Activated CD8-positive, alpha-beta memory T cell treated with anti-CD3 and anti-CD28 coated beads, Interleukin-2, amount 50 U/mL, for 1 hour (primary cell): Measurements from ENCODE around the gene DDX49.
"Not testable (repeated sequence)": the region's sequence is repeated elsewhere in the genome, so short reads cannot be mapped to it uniquely, and the experiment has no call there.

Experiments
- DNase-seq: peaks from one replicate; pipeline ENCODE4 v3.0.0-alpha.2; 2020; ENCODE audit errors: extremely low read depth

The DDX49 gene

GRCh38 chr19:18942692-18943091 lies 23.2 kb downstream of the DDX49 start:
- no peak for DNase-seq

GRCh38 chr19:18943465-18943864 lies 23.9 kb downstream of the DDX49 start:
- DNase-seq = no peak

- DNase-seq = no peak
These were observed 25.8 kb downstream of the DDX49 start for GRCh38 chr19:18945297-18945696.

- DNase-seq = no peak
These were observed 26.8 kb downstream of the DDX49 start for GRCh38 chr19:18946335-18946734.

GRCh38 chr19:18946918-18947317 lies 27.4 kb downstream of the DDX49 start:
- no peak for DNase-seq

GRCh38 chr19:18948075-18948975 lies 28.8 kb downstream of the DDX49 start:
- DNase-seq = no peak

DNA sequence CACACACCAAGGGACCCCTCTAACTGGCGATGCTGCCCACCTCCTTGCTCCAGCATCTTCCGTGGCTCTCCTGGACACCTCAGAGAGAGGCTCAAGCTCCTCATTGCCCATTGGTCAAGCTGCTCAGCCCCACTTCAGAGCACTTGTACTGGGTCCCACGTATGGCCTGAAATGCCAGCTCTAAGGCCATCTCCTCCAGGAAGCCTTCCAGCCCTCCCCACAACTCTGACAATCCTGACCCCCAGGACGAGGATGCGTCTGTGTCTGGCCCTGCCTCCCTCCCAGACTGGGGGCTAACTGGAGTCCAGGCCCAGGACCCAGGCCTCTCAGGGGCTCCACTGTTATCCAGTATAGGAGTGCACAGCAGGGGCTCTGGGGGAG lies 29.5 kb downstream of the DDX49 start:
- no peak for DNase-seq

DNA sequence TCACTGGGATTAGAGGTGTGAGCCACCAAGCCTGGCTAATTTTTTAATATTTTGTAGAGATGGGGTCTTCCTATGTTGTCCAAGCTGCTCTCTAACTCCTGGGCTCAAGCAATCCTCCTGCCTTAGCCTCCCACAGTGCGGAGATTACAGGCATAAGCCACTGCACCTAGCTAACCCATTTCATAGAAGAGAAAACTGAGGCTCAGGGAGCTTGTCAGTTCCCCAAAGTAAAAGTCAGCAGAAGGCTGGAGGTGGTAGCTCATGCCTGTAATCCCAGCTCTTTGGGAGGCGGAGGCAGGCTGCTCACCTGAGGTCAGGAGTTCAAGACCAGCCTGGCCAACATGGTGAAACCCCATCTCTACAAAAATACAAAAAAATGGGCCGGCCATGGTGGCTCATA lies 30.3 kb downstream of the DDX49 start:
- DNase-seq = no peak

GRCh38 chr19:18951721-18952281 lies 32.3 kb downstream of the DDX49 start:
- no peak for DNase-seq

DNA sequence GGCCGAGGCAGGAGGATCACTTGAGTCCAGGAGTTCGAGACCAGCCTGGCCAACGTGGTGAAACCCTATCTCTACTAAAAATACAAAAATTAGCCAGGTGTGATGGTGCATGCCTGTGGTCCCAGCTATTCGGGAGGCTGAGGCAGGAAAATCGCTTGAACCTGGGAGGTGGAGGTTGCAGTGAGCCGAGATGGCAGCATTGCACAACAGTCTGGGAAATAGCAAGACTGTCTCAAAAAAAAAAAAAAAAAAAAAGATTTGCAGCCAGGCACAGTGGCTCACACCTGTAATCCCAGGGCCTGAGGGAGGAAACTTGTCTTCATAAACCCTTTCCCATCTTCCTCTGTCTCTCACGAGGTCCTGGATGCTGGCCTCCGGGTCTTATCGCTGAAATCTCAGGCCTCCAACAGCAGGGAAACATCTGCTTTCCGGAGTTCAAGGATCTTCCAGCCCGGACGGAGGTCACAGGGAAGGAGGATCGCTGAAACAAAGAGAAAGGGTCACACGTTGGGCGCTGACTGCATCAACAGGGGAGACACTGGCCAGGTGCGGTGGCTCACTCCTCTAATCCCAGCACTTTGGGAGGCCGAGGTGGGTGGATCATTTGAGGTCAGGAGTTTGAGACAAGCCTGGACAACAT lies 33.0 kb downstream of the DDX49 start:
- DNase-seq = not testable (repeated sequence)

DNA sequence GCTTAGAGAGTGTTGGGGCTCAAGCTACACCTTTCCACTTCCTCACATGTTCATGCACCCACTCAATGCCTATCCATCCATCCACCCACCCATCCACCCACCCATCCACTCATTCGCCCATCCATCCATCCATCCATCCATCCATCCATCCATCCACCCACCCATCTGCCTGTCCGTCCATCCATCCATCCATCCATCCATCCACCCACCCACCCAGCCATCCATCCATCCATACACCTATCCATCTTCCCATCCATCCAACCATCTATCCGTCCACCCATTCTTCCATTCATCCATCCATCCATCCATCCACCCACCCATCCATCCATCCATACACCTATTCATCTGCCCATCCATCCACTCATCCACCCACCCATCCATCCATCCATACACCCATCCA lies 34.6 kb downstream of the DDX49 start:
- no peak for DNase-seq

- no peak for DNase-seq
These were observed 35.5 kb downstream of the DDX49 start for GRCh38 chr19:18955042-18955441.

DNA sequence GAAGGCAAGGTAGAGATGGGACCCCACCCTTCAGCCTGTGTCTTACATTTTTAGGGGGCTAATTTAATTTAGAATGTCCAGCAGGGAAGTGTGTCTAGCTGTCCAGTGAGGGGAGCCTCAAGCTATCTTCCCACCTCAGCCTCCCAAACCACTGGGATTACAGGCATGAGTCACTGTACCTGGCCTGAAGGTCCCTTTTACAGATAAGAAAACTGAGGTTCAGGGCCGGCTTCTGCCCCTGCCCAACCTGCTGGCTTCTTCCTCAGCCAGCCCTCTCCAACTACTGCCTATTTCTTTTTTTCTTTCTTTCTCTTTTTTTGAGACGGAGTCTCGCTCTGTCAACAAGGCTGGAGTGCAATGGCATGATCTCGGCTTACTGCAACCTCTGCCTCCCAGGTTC lies 40.9 kb downstream of the DDX49 start:
- no peak for DNase-seq

DNA sequence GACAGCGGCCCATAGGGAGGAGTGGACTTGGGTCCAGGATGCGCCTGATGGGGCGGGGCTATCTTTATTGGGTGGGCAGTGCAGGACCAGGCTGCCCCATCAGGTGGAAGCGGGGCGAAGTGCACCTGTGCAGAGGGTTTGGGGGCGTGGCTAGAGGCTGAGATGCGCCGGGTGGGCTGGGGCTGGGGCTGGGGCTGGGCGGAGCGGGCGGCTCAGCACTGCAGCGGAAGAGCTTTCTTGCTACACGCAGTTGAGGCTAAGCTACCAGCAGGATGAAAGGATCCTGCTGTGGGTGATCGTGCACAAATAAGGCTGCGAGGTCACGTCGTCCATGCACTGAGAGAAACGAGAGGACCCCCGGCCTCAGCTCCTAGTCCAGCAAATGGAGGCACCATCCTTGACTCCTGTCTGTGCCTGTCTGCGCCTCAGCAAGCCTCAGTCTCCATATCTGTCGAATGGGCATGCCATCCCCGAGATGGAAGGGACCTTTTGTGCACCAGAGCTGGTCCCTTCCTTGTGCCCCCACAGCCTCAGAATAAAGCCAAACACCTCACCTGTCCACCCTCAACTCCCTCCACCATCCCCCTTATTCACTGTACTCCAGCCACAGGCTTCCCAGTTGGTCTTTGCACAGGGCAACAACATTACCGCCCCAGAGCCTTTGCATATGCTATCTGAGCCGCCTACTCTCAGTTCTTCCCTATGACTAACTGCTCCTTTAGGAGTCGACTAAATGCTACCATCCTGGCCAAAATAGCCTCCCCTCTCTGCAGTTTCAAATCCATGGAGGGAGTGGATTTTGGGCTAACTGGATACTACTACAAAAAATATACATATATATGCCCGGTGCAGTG lies 42.5 kb downstream of the DDX49 start:
- DNase-seq = no peak

- no peak for DNase-seq
These were observed 44.6 kb downstream of the DDX49 start for GRCh38 chr19:18964121-18964520.

- DNase-seq = no peak
These were observed 46.8 kb downstream of the DDX49 start for GRCh38 chr19:18966307-18966706.

DNA sequence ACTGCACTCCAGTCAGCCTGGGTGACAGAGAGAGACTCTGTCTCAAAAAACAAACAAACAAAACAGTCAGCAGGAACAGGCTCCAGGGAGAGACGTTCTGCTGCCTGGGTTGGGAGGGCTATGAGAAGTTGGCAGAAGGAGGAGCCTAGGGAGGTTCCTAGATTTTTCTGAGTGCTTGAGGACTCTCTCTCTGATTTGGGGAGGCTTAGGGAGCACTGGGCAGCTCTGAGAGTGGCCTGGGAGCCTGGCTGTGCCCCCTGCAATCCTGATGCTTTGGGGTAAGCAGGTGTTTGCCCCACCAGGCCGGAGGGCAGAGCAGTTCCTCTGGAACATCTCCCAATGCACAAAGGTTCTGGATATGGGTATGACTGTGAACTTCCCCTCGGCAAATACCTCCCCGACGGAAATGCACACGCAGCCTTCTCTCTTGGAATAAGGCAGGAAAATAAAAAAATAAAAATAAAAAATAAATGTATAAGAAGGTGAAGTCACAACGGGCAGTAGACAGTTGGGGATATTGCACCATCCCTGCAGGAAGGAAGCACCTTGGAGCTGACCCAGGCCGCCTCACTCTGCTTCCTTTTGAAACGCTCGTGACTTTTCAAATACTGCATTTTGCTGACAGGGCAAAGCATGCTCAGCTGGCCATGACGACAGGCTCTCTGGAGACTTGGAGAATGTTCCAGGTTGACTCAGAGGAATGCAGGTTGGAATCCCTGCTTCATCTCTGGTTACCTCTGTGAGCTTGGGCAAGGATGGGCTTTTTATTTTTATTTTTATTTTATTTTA lies 48.0 kb downstream of the DDX49 start:
- no peak for DNase-seq

- no peak for DNase-seq
These were observed 50.6 kb downstream of the DDX49 start for GRCh38 chr19:18969931-18970659.

DNA sequence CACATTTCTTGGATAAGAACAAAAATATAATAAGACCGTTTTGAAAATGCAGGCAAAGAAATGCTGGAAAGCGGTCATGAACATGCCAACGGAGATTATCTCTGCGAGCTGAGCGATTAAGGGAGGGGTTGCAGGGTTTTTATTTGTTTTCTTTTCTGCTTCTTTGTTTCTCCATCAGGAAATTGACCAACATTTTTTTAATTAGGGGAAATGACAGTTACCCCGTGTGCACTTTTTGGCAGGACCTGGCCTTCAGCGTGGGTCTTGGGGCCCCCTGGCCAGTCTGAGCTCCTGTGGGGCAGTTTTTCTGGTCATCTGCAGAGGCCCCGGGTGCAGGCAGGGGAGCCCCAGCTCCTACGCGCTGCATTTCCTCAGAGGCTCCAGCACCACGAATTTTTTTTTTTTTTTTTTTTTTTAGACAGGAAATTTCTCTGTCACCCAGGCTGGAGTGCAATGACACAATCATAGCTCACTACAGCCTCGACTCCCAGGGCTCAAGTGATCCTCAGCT lies 52.8 kb downstream of the DDX49 start:
- no peak for DNase-seq

GRCh38 chr19:18972851-18973250 lies 53.3 kb downstream of the DDX49 start:
- no peak for DNase-seq
